Effector memory CD8-positive, alpha-beta T cell (primary cell): ENCODE measurements around the gene ENPP1.

Source experiments
- ATAC-seq: fragments of 150-1000 bp; cut with Tn5 transposase; replicated peaks from 2 replicates; pipeline ENCODE4 v1.10.0; 2021; ENCODE audit warnings: mild to moderate bottlenecking, moderate library complexity
- DNase-seq, 3 experiments: peaks; one replicate each; pipeline ENCODE4 v3.0.0; 2021
- H3K27ac Mint-ChIP-seq, 2 donors: one replicate each; pipeline ENCODE4 v1.8.0; 2022; ENCODE audit warnings: mild to moderate bottlenecking in 2 of 2, mixed read lengths in 2 of 2, moderate library complexity in 2 of 2
- H3K27me3 Mint-ChIP-seq, 2 donors: one replicate each; pipeline ENCODE4 v1.8.0; 2022; ENCODE audit warnings: mixed read lengths in 2 of 2
- H3K36me3 Mint-ChIP-seq: one replicate; pipeline ENCODE4 v1.8.0; 2022; ENCODE audit warnings: mild to moderate bottlenecking, moderate library complexity, mixed read lengths; ENCODE audit not compliant: insufficient read depth
- H3K4me1 Mint-ChIP-seq, 2 donors: one replicate each; pipeline ENCODE4 v1.8.0; 2022; ENCODE audit warnings: low read depth in 2 of 2, mixed read lengths in 2 of 2
- H3K4me3 Mint-ChIP-seq, 2 donors: one replicate each; pipeline ENCODE4 v1.8.0; 2022; ENCODE audit warnings: mild to moderate bottlenecking in 2 of 2, mixed read lengths in 2 of 2, moderate library complexity in 2 of 2
- H3K9me3 Mint-ChIP-seq, 2 donors: one replicate each; pipeline ENCODE4 v1.8.0; 2022; ENCODE audit warnings: mixed read lengths in 2 of 2

ENPP1 gene

GRCh38 chr6:131773284-131773950 lies 34.4 kb upstream of the ENPP1 start:
- Mint-ChIP-seq H3K36me3 (no peaks in the 10 kb centered on the region), H3K9me3 (peaks cover 0 to 1% of the 10 kb centered on the region in 2 donors), H3K27me3 (peaks cover 22 to 29% of the 10 kb centered on the region in 2 donors), H3K4me1 (peaks cover 0 to 2% of the 10 kb centered on the region in 2 donors), H3K4me3 (no peak overlapping the region), H3K27ac (no peak overlapping the region)
- no peak for DNase-seq
- no peak for ATAC-seq

- Mint-ChIP-seq H3K4me1 (no peaks in the 10 kb centered on the region), H3K27ac (no peak overlapping the region), H3K9me3 (no peaks in the 10 kb centered on the region), H3K36me3 (no peaks in the 10 kb centered on the region), H3K4me3 (no peak overlapping the region), H3K27me3 (peaks cover 14 to 27% of the 10 kb centered on the region in 2 donors)
- ATAC-seq (no peak), DNase-seq (no peak)
Observed at GRCh38 chr6:131775886-131776285, 31.9 kb upstream of the ENPP1 start.

- Mint-ChIP-seq H3K4me1 (no peaks in the 10 kb centered on the region), H3K27ac (no peak overlapping the region), H3K4me3 (no peak overlapping the region), H3K36me3 (no peaks in the 10 kb centered on the region), H3K27me3 (peaks cover 10 to 31% of the 10 kb centered on the region in 2 donors), H3K9me3 (no peaks in the 10 kb centered on the region)
- DNase-seq (no peak), ATAC-seq (no peak)
Observed at GRCh38 chr6:131776985-131777384, 30.8 kb upstream of the ENPP1 start.

- Mint-ChIP-seq H3K4me1 (no peaks in the 10 kb centered on the region), H3K4me3 (no peak overlapping the region), H3K27me3 (peaks cover 5 to 25% of the 10 kb centered on the region in 2 donors), H3K36me3 (no peaks in the 10 kb centered on the region), H3K27ac (no peak overlapping the region), H3K9me3 (no peaks in the 10 kb centered on the region)
- DNase-seq (no peak), ATAC-seq (no peak)
Observed at GRCh38 chr6:131778169-131778568, 29.7 kb upstream of the ENPP1 start.

GRCh38 chr6:131779304-131779703 lies 28.5 kb upstream of the ENPP1 start:
- Mint-ChIP-seq H3K27me3 (peaks cover 10 to 25% of the 10 kb centered on the region in 2 donors), H3K36me3 (no peaks in the 10 kb centered on the region), H3K4me3 (no peak overlapping the region), H3K9me3 (no peaks in the 10 kb centered on the region), H3K4me1 (no peaks in the 10 kb centered on the region), H3K27ac (no peak overlapping the region)
- DNase-seq = no peak
- ATAC-seq = no peak

GRCh38 chr6:131780600-131780999 lies 27.2 kb upstream of the ENPP1 start:
- Mint-ChIP-seq H3K4me1 (no peaks in the 10 kb centered on the region), H3K27me3 (peaks cover 14 to 18% of the 10 kb centered on the region in 2 donors), H3K9me3 (no peaks in the 10 kb centered on the region), H3K27ac (no peak overlapping the region), H3K36me3 (no peaks in the 10 kb centered on the region), H3K4me3 (no peak overlapping the region)
- ATAC-seq (no peak), DNase-seq (no peak)

- no peak for DNase-seq
Observed at GRCh38 chr6:131781687-131782086, 26.1 kb upstream of the ENPP1 start.

GRCh38 chr6:131782764-131783163 lies 25.1 kb upstream of the ENPP1 start:
- H3K27ac Mint-ChIP-seq = no peak overlapping the region
- H3K4me3 Mint-ChIP-seq = no peak overlapping the region
- H3K4me1 Mint-ChIP-seq = no peaks in the 10 kb centered on the region
- H3K27me3 Mint-ChIP-seq = peaks cover 14 to 18% of the 10 kb centered on the region in 2 donors
- no peak for DNase-seq
- no peaks in the 10 kb centered on the region for H3K9me3 Mint-ChIP-seq
- no peaks in the 10 kb centered on the region for H3K36me3 Mint-ChIP-seq
- ATAC-seq = no peak

More at GRCh38 chr6:131781687-131782086, 26.1 kb upstream of the ENPP1 start:
- Mint-ChIP-seq H3K4me1 (no peaks in the 10 kb centered on the region), H3K4me3 (no peak overlapping the region), H3K27ac (no peak overlapping the region), H3K9me3 (no peaks in the 10 kb centered on the region), H3K27me3 (peaks cover 14 to 18% of the 10 kb centered on the region in 2 donors), H3K36me3 (no peaks in the 10 kb centered on the region)
- no peak for ATAC-seq

- DNase-seq (no peak), ATAC-seq (no peak)
- H3K27ac Mint-ChIP-seq = no peak overlapping the region
- no peaks in the 10 kb centered on the region for H3K36me3 Mint-ChIP-seq
- H3K4me3 Mint-ChIP-seq = no peak overlapping the region
- H3K4me1 Mint-ChIP-seq = peaks cover 0 to 6% of the 10 kb centered on the region in 2 donors
- H3K9me3 Mint-ChIP-seq = no peaks in the 10 kb centered on the region
- H3K27me3 Mint-ChIP-seq = peaks cover 8 to 14% of the 10 kb centered on the region in 2 donors
Observed at GRCh38 chr6:131784561-131784960, 23.3 kb upstream of the ENPP1 start.

- DNase-seq (no peak), ATAC-seq (no peak)
- peaks cover 0 to 14% of the 10 kb centered on the region in 2 donors for H3K27me3 Mint-ChIP-seq
- H3K27ac Mint-ChIP-seq = no peak overlapping the region
- peaks cover 0 to 11% of the 10 kb centered on the region in 2 donors for H3K4me1 Mint-ChIP-seq
- H3K4me3 Mint-ChIP-seq = no peak overlapping the region
- H3K36me3 Mint-ChIP-seq = no peaks in the 10 kb centered on the region
- H3K9me3 Mint-ChIP-seq = no peaks in the 10 kb centered on the region
Observed at GRCh38 chr6:131787079-131787478, 20.7 kb upstream of the ENPP1 start.

GRCh38 chr6:131787766-131788712 lies 19.8 kb upstream of the ENPP1 start:
- Mint-ChIP-seq H3K27me3 (peaks cover 0 to 14% of the 10 kb centered on the region in 2 donors), H3K9me3 (no peaks in the 10 kb centered on the region), H3K4me3 (no peak overlapping the region), H3K27ac (no peak overlapping the region), H3K36me3 (no peaks in the 10 kb centered on the region), H3K4me1 (peaks cover 0 to 12% of the 10 kb centered on the region in 2 donors)
- DNase-seq (no peak), ATAC-seq (no peak)

GRCh38 chr6:131789219-131789618 lies 18.6 kb upstream of the ENPP1 start:
- ATAC-seq (peak; percentile 83), DNase-seq (no peak)
- peaks cover 0 to 12% of the 10 kb centered on the region in 2 donors for H3K4me1 Mint-ChIP-seq
- H3K27ac Mint-ChIP-seq = no peak overlapping the region
- H3K4me3 Mint-ChIP-seq = no peak overlapping the region
- no peaks in the 10 kb centered on the region for H3K9me3 Mint-ChIP-seq
- H3K36me3 Mint-ChIP-seq = no peaks in the 10 kb centered on the region
- peaks cover 0 to 8% of the 10 kb centered on the region in 2 donors for H3K27me3 Mint-ChIP-seq

- no peak for DNase-seq
- Mint-ChIP-seq H3K27ac (no peak overlapping the region), H3K4me3 (no peak overlapping the region), H3K27me3 (peaks cover 4 to 6% of the 10 kb centered on the region in 2 donors), H3K36me3 (no peaks in the 10 kb centered on the region), H3K9me3 (no peaks in the 10 kb centered on the region), H3K4me1 (peaks cover 0 to 12% of the 10 kb centered on the region in 2 donors)
- no peak for ATAC-seq
Observed at GRCh38 chr6:131791476-131791875, 16.3 kb upstream of the ENPP1 start.
